Hematopoietic multipotent progenitor cell (in vitro differentiated cells): Measurements from ENCODE around the gene GFPT2. TPM values are rescaled to one million over a fixed set of nuclear protein-coding genes. Genes with fewer than 3 reads are reported as not detected.

Experiments
- DNase-seq, 3 donors: peaks; one replicate each; pipeline ENCODE4 v3.0.0-alpha.2; 2011 to 2015; ENCODE audit warnings: low read depth in 2 of 3, low spot score in 2 of 3
- total RNA-seq: library from RNA; depleted of rRNA; stranded (reverse); fragments of >200 nt; gene quantifications from one replicate; pipeline ENCODE4 v1.2.3, GENCODE V29; 2012

The GFPT2 gene
- total RNA-seq = under 0.01 TPM

- peak; percentile 44 to 78 (median 70) for DNase-seq
Observed at GRCh38 chr5:180353048-180353979, at the start of gene GFPT2. Gene GFPT2 (minus strand): TSS chr5:180353336. CDS start chr5:180353217, 119 bp downstream.

DNA sequence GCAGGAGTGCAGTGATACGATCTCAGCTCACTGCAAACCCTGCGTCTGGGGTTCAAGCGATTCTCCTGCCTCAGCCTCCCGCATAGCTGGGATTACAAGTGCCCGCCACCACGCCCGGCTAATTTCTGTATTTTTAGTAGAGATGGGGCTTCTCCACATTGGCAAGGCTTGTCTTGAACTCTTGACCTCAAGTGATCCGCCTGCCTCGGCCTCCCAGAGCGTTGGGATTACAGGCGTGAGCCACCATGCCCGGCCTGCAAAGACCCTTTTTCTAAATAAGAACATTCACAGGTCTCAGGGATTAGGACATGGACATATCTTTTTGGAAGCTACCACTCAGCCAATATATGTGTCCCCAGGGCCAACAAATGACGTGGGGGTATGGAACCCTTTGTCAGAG lies 49.6 kb upstream of the GFPT2 start:
- no peak for DNase-seq

- DNase-seq = no peak
Observed at GRCh38 chr5:180401229-180401907, 48.2 kb upstream of the GFPT2 start.

DNA sequence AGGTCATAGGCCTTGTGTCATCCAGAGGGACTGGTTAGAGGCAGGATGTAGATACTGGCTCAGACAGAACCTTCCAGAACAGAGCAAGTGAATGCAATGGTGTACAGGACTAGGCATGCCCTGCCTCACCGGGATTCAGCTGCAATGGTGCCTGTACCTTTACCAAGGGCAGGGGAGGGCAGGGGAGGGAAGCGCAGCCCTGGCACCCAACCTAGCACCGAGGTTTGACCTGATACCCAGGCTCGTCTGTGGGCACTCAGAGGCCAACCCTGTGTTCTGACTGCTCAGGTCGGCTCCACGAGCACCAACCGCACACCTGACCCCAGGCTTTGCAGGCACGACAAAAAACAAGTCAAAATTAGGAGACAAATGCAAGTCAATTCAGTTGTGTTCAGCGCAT lies 47.3 kb upstream of the GFPT2 start:
- no peak for DNase-seq

- no peak for DNase-seq
Observed at GRCh38 chr5:180399401-180400215, 46.5 kb upstream of the GFPT2 start.

DNA sequence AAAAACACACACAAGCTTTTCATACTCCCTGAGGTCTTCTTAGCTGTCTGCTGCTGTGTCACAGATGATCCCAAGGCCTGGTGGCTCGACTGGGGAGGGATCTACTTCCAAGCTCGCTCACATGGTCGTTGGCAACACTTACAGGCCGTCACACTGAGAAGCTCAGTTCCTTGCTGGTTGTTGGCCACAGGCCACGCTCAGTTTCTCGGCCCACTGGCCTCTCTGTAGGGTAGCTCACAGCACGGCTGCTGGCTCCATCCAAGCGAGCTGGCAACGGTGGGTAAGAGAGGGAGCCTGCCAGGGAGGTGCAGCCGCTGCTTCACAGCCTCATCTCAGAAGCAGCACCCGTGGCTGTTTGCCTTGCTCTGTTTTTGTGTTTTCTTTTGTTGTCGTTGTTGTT lies 43.8 kb upstream of the GFPT2 start:
- DNase-seq = no peak

DNA sequence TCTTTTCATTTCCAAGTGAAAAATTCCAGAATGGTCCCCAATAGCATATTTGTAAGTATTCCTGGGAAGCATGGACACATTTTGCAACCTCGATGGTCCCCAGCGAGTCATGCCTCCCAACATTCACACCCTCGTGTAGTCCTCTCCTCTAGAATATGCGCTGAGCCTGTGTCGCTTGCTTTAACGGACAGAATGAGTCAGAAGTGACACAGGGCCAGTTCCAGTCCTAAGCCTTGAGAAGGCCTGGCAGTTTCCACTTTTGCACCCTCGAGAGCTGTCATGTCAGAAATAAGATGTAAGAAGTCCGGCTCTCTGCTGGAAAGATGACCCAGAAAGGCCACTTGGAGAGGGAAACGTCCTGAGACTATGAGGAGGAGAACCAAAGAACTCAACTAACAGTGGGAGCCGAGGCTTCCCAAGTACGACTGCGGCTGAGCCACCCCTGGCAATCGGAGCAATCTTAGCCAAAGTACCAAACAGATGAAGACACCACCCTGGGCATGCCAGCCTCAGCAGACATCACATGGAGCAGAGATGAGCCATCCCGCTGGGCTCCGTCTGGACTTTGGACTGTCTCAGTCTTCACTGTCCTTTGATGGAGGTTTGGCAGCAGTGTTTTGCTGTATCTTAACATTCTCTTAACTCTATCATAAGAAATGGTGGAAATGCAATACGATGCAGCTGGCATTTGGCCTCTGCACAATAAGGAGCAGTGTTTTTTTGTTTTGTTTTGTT lies 42.6 kb upstream of the GFPT2 start:
- no peak for DNase-seq

- DNase-seq = no peak
Observed at GRCh38 chr5:180394031-180394636, 41.0 kb upstream of the GFPT2 start.

- no peak for DNase-seq
Observed at GRCh38 chr5:180391276-180391675, 38.1 kb upstream of the GFPT2 start.

- no peak for DNase-seq
Observed at GRCh38 chr5:180390441-180391190, 37.5 kb upstream of the GFPT2 start.

DNA sequence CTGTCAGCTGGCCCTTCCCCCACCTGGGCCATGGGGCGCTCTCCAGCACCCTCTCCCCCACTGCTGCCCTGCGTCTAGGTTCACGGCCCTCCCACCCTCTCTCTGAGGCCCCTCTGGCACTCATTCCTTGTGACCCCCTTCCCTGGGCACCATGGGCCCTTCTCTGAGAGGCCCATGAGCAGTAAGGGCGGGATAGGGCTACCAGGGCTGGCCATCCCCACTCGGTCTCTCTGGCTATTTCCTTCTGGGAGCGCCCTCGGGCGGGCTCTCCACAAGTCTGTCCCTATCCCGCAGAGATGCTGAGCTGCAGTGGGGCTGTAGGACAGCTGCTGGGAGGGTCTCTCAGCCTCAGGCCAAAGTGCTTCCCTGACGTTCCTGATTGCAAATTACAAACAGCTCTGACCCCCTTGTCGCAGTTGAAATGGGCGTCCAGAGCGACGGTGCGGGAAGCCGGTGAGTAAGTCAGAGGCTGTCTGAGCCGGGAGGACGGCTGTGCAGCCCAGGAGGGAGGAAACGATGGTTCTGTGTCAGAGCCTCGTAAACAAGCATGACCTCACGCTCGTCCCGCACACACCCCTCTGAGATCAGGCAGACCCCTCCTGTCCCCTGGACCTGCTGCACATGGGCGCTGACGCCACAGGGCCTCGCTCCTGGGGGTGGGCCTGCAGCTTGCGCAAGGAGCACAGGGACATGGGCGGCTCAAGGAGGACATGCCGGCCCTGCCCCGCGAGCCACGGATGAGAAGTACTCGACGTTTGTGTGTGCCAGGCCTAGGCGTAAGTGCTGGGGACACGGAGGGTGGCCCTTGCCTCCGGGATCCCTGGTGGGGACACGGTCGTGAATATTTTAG lies 36.3 kb upstream of the GFPT2 start:
- no peak for DNase-seq

DNA sequence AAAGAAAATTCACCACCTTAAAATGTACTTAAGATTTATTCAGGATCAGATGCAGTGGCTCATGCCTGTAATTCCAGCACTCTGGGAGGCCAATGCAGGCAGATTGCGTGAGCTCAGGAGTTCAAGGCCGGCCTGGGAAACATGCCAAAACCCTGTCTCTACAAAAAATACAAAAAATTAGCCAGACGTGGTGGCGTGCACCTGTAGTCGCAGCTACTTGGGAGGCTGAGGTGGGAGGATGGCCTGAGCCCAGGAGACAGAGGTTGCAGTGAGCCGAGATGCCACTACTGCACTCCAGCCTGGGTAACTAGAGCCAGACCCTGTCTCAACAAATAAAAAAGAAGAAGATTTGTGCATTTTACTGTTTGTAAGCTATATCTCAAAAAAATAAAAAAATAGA lies 34.7 kb upstream of the GFPT2 start:
- DNase-seq = no peak

GRCh38 chr5:180382926-180383325 lies 29.8 kb upstream of the GFPT2 start:
- DNase-seq = no peak

DNA sequence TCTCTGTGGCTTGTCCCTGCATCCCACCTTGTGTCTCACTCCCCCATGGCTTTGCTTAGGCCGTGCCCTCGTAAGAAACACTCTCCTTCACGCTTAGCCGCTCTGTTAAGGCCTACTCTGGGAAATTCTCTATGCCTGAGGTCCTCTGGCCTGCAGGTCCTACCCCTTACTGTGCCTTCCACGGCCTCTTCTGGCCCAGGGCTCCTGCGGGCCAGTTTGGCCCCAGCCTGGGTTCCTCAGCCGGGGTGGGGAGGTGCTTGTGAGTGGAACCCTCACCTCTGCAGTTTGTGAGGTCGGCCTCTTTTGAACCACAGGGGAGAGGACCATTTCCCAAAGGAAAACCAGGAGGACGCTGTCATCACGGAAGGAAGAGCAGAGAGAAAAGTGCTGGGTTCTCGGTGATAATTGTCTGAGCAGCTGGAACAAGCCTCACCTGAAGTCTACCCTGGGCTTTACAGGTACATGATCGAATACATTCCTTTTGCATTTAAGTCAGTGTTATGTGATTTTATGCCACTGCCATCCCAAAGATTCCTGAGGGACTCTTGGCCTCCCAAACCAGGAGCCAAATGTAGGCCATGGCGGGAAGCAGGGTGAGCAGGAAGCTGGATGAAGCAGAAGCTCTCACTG lies 28.8 kb upstream of the GFPT2 start:
- DNase-seq = no peak

- no peak for DNase-seq
Observed at GRCh38 chr5:180381428-180381827, 28.3 kb upstream of the GFPT2 start.

- no peak for DNase-seq
Observed at GRCh38 chr5:180380856-180381255, 27.7 kb upstream of the GFPT2 start.

DNA sequence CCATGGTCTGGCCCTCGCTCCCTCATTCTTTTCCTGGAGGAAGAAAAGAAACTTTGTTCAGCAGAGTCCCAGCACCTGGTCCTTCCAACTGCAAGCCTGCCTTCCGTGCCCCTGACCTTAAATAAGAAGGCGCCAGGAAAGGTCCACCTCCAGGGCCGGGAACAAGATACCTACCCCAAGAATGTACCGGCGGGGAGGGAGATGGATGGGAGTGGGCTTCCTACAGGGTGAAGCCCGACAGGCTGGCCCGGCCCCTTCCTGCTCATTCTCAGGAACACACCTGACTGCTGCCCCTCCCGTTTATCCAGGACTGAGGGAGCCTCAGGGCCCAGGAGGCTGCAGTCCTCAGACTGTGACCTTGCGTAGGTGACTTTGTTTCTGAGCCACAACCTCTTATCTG lies 27.3 kb upstream of the GFPT2 start:
- DNase-seq = no peak
